ENCODE results near the gene IRAK3.

The IRAK3 gene

GRCh38 chr12:66188584-66189485, at the start of gene IRAK3:
Gene IRAK3 (plus strand): TSS chr12:66189214. CDS start chr12:66189300, 86 bp downstream.
- FAIRE-seq: no peak
- no peak for DNase-seq (ENCODE audit: low spot score)

DNA sequence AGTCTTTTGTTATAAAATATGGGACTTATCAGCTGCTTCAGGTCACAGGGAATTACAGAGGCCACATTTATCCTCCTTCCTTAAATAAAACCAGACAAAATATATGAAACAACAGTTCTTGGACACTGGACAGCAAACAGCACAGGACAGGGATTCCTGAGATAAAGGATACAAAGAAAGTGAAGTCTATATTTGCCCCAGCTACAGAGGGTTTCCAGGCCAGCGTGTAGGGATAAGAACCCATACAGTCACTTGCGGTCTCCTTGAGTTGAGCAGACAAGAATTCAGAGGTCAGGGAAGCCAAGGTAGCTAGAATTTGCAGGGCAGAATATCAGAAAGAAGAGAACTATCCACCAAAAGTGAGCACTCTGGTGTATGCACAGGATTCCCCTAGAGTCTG, 49.7 kb upstream of the IRAK3 start:
- DNase-seq (ENCODE audit: low spot score): no peak
- no peak for FAIRE-seq

GRCh38 chr12:66140731-66141130, 48.3 kb upstream of the IRAK3 start:
- no peak for DNase-seq (ENCODE audit: low spot score)
- FAIRE-seq: no peak

- DNase-seq (ENCODE audit: low spot score): no peak
- FAIRE-seq: no peak
Observed at GRCh38 chr12:66141299-66141698, 47.7 kb upstream of the IRAK3 start.

DNA sequence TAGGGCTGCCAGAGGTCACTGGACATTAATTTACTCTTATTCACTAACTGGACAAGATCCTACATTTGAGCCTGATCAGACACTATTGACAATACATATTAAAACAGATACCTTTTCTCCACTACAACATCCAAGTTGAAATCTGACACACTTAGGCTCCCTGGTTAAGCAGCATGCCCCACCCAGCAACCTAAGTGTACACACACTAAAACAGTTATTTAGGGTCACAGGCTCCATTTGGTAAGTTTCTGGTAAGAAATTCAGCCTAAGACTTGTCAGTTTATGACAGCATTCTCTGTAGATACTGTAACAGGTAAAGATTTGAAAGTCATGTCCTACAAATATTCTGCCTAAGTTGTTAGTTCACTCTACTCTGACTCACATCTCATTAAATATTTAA, 46.2 kb upstream of the IRAK3 start:
- DNase-seq (ENCODE audit: low spot score) (no peak), FAIRE-seq (no peak)

DNA sequence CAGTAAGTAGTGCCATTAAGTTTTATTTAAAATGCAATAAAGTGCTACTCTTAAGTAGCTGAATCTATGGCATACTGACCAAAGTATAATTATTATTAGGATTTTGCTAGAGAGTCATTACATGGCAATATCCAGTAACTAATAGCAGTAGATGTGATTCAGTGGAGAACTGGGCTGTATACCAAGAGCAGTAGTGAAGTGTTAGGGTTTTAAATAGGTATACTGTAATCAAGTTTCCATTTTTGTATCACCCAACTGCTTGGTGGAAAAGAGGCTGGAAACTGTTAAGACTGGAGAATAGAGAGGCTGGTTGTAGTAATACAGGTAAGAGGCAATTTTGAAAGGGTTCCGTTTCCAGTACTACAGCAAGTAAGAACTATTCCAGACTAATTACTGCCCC, 45.1 kb upstream of the IRAK3 start:
- FAIRE-seq (no peak), DNase-seq (ENCODE audit: low spot score) (no peak)

DNA sequence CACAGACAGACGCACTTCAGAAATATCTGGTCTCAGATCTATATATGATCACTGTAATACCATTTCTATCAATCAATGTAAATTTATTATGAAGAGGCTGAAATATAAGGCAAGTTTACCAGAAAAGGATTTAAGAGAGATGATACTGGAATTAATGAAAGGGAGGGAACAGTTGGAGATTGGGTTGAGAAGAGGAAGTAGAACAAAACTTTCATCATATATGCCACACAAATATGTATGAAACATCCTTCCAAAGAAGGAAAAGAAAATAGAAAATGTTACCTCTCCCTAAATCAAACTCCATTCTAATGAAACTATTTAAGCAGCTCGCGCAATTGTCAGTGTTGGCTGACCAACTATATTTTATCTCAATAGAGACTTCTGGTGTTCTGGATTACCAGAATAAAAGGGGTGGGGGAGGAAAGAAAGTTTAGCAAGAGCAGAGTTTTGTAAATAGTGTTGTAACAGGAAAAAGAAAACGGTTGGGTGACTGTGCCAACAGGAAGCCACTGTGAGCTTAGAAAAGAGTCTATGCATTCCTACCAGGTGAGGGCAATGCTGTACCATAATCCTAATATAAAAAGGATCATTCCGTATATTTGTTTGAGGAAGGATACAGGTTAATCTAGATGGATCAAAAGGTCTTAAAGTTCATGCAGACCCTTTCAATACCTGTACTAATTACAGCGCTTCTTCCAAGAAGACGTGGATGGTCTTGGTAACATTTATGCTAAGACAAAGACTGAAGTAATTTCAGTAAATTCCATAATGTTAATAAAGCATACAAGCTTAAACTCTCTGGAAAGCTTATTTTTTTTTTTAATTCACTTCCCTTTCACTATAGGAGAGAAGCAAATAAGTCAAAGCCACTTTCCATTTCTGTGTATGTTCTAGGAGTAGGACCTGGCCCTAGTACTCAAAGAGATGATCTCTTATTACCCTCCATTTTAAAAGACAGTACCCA, 43.9 kb upstream of the IRAK3 start:
- FAIRE-seq (no peak), DNase-seq (ENCODE audit: low spot score) (peak; percentile 56)

DNA sequence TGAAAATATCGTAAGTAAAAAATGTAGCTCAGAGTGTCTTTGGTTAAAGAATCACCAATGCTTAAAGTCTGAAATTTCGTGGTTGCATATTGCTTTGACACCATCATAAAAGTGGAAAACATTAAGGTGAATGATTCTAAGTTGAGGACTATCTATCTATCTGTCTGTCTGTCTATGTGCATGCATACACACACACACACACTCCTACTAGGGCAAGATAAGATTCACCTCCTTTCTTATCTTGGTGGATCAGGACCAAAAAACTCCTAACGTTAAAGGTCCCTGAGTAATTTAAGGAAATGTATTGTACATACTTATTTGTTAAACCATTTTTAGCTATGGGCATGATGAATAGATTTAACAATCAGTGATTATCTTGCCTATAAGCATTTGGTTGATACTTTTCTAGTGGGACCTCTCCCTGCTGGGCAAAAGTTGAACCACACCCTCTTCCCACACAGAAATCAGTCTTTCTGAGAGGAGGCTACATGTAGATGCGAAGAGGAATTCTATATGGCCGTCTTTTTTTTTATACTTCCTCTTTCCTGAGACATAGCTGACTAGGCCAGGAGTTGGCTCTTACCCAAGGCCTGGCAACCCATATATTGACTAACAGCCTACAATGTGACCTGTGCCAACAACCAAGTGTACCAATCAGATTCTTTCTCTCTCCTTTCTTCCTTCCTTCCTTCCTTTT, 39.2 kb upstream of the IRAK3 start:
- FAIRE-seq: no peak
- no peak for DNase-seq (ENCODE audit: low spot score)

GRCh38 chr12:66152732-66153131, 36.3 kb upstream of the IRAK3 start:
- DNase-seq (ENCODE audit: low spot score): no peak
- FAIRE-seq: no peak

- DNase-seq (ENCODE audit: low spot score) (no peak), FAIRE-seq (no peak)
Observed at GRCh38 chr12:66154776-66155175, 34.2 kb upstream of the IRAK3 start.

DNA sequence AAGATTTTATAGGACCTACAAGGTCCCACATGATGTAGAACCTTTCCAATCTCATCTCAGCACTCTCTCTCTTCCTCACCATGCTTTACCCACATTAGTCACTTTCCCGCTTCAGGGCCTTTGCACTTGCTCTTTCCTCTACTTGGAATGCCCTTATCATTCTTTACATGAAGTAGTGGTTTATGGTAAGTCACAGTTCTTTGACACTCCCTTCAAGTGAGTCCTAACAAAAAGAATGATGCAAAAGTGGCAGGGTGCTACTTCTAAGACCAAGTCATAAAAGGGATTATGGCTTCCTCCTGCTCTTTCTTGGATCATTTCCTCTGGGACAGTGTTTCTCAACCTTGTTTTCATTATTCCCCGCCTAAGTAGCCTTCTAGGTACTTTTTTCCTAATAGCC, 32.4 kb upstream of the IRAK3 start:
- no peak for FAIRE-seq

GRCh38 chr12:66159123-66159522, 29.9 kb upstream of the IRAK3 start:
- DNase-seq (ENCODE audit: low spot score) (no peak), FAIRE-seq (no peak)

More for the DNA sequence above, 32.4 kb upstream of the IRAK3 start:
- no peak for DNase-seq (ENCODE audit: low spot score)

GRCh38 chr12:66160704-66161103, 28.3 kb upstream of the IRAK3 start:
- FAIRE-seq: no peak
- no peak for DNase-seq (ENCODE audit: low spot score)

- DNase-seq (ENCODE audit: low spot score) (no peak), FAIRE-seq (no peak)
Observed at GRCh38 chr12:66162701-66163100, 26.3 kb upstream of the IRAK3 start.

DNA sequence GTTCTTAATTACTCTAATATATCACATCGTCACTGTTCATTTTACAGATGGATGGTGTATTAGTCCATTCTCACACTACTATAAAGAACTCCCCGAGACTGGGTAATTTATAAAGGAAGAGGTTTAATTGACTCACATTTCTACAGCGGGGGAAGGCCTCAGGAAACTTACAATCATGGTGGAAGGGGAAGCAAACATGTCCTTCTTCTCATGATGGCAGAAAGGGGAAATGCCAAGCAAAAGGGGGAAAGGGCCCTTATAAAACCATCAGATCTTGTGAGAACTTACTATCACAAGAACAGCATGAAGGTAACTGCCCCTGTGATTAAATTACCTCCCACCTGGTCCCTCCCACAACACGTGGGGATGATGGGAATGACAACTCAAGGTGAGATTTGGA, 25.7 kb upstream of the IRAK3 start:
- DNase-seq (ENCODE audit: low spot score) (no peak), FAIRE-seq (no peak)

GRCh38 chr12:66164349-66164821, 24.6 kb upstream of the IRAK3 start:
- DNase-seq (ENCODE audit: low spot score) (no peak), FAIRE-seq (no peak)

DNA sequence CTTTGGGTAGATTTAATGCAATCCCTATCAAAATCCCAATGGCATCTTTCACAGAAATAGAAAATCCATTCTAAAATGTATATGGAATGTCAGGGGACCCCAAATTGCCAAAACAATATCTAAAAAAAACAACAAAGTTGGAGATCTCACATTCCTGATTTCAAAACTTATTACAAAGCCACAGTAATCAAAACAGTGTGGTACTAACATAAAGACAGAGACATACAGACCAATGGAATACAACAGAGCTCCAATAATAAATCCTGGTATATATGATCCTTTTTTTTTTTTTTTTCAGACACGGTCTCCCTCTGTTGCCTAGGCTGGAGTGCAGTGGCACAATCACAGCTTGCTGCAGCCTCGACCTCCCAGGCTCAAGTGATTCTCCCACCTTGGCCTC, 23.9 kb upstream of the IRAK3 start:
- no peak for FAIRE-seq
- no peak for DNase-seq (ENCODE audit: low spot score)

- DNase-seq (ENCODE audit: low spot score) (no peak), FAIRE-seq (no peak)
Observed at GRCh38 chr12:66166561-66166960, 22.5 kb upstream of the IRAK3 start.

GRCh38 chr12:66168410-66168809, 20.6 kb upstream of the IRAK3 start:
- FAIRE-seq: no peak
- no peak for DNase-seq (ENCODE audit: low spot score)

GRCh38 chr12:66169221-66170170, 19.5 kb upstream of the IRAK3 start, which contains the start of gene TMBIM4:
Gene TMBIM4 (minus strand): TSS chr12:66169996. CDS start chr12:66169951, 45 bp downstream.
- FAIRE-seq: no peak
- DNase-seq (ENCODE audit: low spot score): peak; percentile 94

Measured in urothelium cell line (cell line).